ENCODE results near the gene PDIA5. TPM values are rescaled to one million over a fixed set of nuclear protein-coding genes. Genes with fewer than 3 reads are reported as not detected.

Gene PDIA5
- total RNA-seq, 2 donors from 2014 or later: 9.6 to 16.2 TPM

DNA sequence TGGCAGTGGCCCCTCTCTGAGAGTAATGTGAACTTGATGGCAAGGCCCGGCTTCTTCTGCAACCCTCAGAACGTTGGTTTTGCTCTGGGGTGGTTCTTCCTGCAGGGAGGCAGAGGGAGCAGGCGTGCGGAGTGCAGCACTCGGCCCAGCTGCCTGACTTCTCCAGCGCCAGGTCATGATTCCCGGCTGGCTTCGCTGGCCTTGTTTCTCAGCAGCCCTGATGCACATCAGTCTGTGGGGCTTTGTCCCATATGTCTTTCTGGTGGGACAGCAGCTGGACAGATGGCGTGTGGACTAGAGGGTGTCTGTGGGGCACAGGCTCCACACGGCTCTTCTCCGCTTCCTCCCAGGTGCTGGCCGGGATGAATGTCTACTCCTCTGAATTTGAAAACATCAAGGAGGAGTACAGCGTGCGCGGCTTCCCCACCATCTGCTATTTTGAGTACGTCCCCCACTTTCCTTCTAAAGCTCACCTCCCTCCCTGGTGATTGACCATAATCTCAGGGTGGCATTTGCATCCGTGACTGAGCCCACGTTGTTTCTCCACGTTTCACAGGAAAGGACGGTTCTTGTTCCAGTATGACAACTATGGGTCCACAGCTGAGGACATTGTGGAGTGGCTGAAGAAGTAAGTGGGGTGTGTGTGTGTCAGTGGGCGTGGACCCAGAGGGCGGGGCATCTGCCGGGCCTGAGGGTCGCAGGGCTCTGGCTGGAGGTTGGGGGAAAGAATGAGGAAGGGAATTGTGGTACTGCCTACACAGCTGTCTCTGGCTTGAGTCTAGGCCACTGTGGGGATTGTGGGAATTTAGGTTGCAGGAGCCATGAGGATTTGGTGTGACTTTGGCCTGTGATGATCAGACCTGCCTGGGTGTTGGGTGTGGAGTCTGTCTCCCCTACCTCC is 57.1 kb downstream of the PDIA5 start:
- no peak overlapping the region for H3K27ac Mint-ChIP-seq
- no peak overlapping the region for H3K4me3 Mint-ChIP-seq
- ATAC-seq (replicated peaks in 1 of 2) (no peak), DNase-seq (no peak)
- peaks cover 2 to 4% of the 10 kb centered on the region in 2 donors for H3K36me3 Mint-ChIP-seq (ENCODE audit: insufficient read depth in 2 of 2)
- H3K9me3 Mint-ChIP-seq: no peaks in the 10 kb centered on the region
- no peaks in the 10 kb centered on the region for H3K27me3 Mint-ChIP-seq (ENCODE audit: low read depth)
- no peaks in the 10 kb centered on the region for H3K4me1 Mint-ChIP-seq (ENCODE audit: low read depth)

DNA sequence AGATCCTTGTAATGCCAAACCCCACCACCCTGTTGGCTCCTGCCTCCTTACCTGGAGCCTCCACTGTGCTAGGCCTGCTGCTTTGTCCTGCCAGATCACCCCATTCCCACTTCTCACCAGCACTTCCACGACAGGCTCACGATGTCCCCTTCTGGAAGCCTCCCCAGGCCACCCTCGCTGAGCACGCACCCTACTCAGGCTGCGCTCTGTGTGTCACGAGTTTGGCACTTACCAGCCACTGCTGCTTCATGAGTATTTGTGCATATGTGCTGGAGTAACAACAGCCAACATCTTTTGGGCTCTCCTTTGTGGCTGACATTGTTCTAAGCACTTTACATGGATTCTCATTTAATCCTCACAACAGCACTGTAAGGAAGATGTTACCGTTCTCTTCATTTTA is 58.1 kb downstream of the PDIA5 start:
- no peak overlapping the region for H3K27ac Mint-ChIP-seq
- H3K9me3 Mint-ChIP-seq: no peaks in the 10 kb centered on the region
- DNase-seq (no peak), ATAC-seq (replicated peaks in 1 of 2) (no peak)
- H3K4me3 Mint-ChIP-seq: no peak overlapping the region
- H3K27me3 Mint-ChIP-seq (ENCODE audit: low read depth): no peaks in the 10 kb centered on the region
- no peaks in the 10 kb centered on the region for H3K4me1 Mint-ChIP-seq (ENCODE audit: low read depth)
- H3K36me3 Mint-ChIP-seq (ENCODE audit: insufficient read depth in 2 of 2): peaks cover 3 to 5% of the 10 kb centered on the region in 2 donors

DNA sequence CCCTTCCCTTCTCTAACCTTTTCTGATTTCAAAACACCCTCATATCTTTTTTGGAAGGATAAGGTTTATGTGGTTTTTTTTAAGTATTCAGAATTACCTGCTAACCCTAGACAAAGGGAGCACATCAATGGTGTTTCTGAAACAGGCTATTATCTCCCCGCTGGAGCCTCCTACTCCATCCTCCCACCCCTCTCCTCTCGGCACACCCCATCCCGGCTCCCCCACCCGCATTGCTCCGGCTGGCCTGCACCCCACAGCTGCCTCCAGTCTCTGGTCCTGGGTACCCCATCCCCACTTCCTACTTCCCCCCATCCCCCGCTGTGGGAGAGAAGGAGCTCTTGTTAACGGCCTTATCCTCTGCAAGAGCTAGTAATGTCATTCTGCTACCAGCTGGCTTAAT is 59.2 kb downstream of the PDIA5 start:
- H3K36me3 Mint-ChIP-seq (ENCODE audit: insufficient read depth in 2 of 2): peaks cover 3 to 5% of the 10 kb centered on the region in 2 donors
- no peaks in the 10 kb centered on the region for H3K9me3 Mint-ChIP-seq
- no peak for ATAC-seq (replicated peaks in 1 of 2)
- no peak for DNase-seq
- H3K4me3 Mint-ChIP-seq: no peak overlapping the region
- H3K27ac Mint-ChIP-seq: no peak overlapping the region
- H3K27me3 Mint-ChIP-seq (ENCODE audit: low read depth): no peaks in the 10 kb centered on the region
- H3K4me1 Mint-ChIP-seq (ENCODE audit: low read depth): no peaks in the 10 kb centered on the region

DNA sequence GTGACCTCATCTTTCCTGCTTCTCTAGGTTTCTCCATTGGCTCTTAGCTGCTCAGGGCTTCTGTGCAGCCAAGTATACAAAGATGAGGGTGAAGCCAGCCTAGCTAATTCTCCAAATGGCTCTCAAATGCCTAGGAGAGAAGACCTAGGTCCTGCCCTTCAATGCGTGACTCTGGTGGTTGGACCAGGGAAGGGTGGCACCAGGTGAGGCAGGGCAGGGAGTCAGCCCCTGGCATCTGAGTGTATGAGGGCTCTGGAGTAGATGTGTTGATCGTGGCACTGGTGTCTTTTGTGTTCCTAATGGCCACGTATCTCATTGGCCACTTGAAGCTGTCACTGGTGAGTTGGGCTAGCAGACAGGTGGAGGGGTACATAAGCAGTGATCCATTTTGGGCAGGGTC is 59.8 kb downstream of the PDIA5 start:
- no peaks in the 10 kb centered on the region for H3K9me3 Mint-ChIP-seq
- ATAC-seq (replicated peaks in 1 of 2) (no peak), DNase-seq (no peak)
- no peaks in the 10 kb centered on the region for H3K27me3 Mint-ChIP-seq (ENCODE audit: low read depth)
- H3K4me3 Mint-ChIP-seq: no peak overlapping the region
- no peaks in the 10 kb centered on the region for H3K4me1 Mint-ChIP-seq (ENCODE audit: low read depth)
- H3K36me3 Mint-ChIP-seq (ENCODE audit: insufficient read depth in 2 of 2): peaks cover 3 to 6% of the 10 kb centered on the region in 2 donors
- no peak overlapping the region for H3K27ac Mint-ChIP-seq

DNA sequence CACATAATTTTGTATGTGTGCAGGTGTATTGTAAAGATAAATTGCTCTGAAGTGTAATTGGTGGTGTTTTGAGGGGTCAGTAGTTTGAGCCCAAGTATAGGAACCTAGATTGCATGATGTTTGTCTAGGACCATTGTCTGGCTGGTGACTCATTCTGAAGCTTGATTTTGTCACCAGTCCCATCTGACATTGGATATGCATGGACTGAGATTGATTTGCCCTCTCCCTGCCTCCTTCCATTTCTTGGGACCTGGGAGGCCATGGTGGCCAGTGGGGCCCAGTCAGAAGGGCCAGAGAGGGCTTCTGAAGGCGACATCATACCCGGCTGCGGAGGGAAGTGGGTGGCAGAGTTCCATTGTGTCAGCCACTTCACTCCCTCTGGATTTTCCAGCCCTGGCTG is 62.3 kb downstream of the PDIA5 start:
- Mint-ChIP-seq H3K4me1 (ENCODE audit: low read depth) (no peaks in the 10 kb centered on the region), H3K9me3 (no peaks in the 10 kb centered on the region), H3K36me3 (ENCODE audit: insufficient read depth in 2 of 2) (peaks cover 3 to 8% of the 10 kb centered on the region in 2 donors), H3K4me3 (no peak overlapping the region), H3K27me3 (ENCODE audit: low read depth) (no peaks in the 10 kb centered on the region), H3K27ac (no peak overlapping the region)
- ATAC-seq (replicated peaks in 1 of 2) (no peak), DNase-seq (no peak)

DNA sequence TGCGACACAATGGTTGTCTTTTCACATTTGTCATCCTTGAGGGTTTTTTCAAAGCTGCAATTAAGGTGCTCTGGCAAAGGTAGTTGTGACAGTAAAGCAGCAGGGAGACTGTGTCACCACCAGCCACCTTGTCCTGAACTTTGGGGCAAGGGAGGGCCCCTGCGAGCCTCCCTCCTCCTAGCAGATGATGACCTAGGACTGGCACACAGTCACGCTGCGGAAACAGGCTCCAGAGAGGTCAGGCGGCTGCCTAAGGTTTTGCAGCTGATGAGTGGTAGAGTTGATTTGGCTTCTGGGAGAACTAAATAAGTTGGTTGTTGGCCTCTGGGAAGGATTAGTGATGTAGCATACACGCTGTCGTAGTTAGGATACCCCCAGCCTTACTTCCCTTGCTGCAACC is 62.7 kb downstream of the PDIA5 start:
- Mint-ChIP-seq H3K9me3 (no peaks in the 10 kb centered on the region), H3K27ac (no peak overlapping the region), H3K27me3 (ENCODE audit: low read depth) (no peaks in the 10 kb centered on the region), H3K4me3 (no peak overlapping the region), H3K36me3 (ENCODE audit: insufficient read depth in 2 of 2) (peaks cover 3 to 8% of the 10 kb centered on the region in 2 donors), H3K4me1 (ENCODE audit: low read depth) (no peaks in the 10 kb centered on the region)
- no peak for ATAC-seq (replicated peaks in 1 of 2)
- no peak for DNase-seq

DNA sequence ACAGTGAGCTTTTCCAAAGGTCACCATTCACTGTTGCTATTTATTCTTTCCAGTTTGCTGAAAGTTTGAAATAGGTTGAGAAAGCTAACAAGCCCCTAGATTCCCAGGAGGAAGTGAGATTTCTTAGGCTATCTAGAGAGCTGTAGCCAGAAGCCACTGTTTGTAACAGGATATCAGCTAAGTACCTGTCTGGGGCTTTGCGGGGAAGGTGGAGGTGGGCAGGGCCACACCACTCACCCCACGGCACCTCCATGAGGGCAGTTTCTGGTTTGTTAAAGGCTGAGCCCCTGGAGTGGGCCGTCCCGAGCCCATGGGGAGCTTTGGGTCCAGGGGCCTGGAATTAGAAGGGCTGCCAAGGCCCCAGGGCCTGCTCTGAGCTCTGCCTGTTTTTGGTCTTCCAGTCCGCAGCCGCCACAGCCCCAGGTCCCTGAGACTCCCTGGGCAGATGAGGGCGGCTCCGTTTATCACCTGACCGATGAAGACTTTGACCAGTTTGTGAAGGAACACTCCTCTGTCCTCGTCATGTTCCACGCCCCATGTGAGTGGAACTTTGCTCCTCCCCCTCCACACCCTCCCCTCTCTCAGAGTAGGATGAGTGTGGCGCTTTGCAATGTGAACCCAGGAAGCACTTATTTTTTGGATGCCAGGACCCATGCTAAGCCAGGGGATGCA is 63.4 kb downstream of the PDIA5 start:
- ATAC-seq (replicated peaks in 1 of 2) (no peak), DNase-seq (no peak)
- peaks cover 3 to 8% of the 10 kb centered on the region in 2 donors for H3K36me3 Mint-ChIP-seq (ENCODE audit: insufficient read depth in 2 of 2)
- H3K4me3 Mint-ChIP-seq: no peak overlapping the region
- no peaks in the 10 kb centered on the region for H3K9me3 Mint-ChIP-seq
- H3K4me1 Mint-ChIP-seq (ENCODE audit: low read depth): no peaks in the 10 kb centered on the region
- no peaks in the 10 kb centered on the region for H3K27me3 Mint-ChIP-seq (ENCODE audit: low read depth)
- no peak overlapping the region for H3K27ac Mint-ChIP-seq

DNA sequence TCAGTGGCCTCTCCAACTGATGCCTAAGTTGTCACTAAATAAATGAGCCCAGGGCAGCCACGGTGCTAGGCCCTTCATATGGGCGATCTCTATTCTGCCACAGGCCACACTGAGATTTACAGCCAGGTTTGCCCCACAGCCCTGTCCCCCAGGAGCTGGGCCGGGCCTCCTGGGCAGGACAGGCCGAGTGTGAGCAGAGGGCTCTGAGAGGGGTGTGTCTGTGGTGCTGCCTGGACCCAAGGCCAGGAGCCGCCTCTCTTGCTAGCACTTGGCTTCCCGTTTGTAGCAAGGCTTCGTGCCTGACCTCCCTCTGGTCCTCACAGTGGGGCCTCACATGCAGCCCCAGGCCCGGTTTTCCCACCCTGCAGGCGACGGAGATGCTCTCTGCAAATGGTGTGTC is 67.8 kb downstream of the PDIA5 start:
- H3K27me3 Mint-ChIP-seq (ENCODE audit: low read depth): no peaks in the 10 kb centered on the region
- H3K36me3 Mint-ChIP-seq (ENCODE audit: insufficient read depth in 2 of 2): peaks cover 0 to 7% of the 10 kb centered on the region in 2 donors
- no peak overlapping the region for H3K27ac Mint-ChIP-seq
- H3K4me1 Mint-ChIP-seq (ENCODE audit: low read depth): no peaks in the 10 kb centered on the region
- DNase-seq: no peak
- no peak for ATAC-seq (replicated peaks in 1 of 2)
- H3K9me3 Mint-ChIP-seq: no peaks in the 10 kb centered on the region
- H3K4me3 Mint-ChIP-seq: no peak overlapping the region

DNA sequence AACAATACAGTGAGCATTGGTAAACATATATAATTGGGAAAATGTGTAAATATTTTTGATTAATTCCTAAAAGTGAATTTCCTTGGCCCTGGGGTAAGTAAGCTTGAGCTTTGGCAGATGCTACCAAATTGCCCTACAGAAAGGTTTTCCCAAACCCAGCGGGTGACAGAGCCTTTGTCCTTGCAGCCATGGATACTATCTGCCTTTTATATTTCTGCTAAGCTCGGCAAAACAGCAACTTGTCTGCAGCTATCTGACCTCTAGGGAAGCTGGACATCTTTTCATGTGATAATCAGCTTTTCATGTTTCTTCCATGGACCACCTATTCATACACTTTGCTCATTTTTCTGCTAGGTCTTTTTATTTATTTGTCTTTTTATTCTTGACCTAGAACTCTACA is 70.2 kb downstream of the PDIA5 start:
- H3K9me3 Mint-ChIP-seq: no peaks in the 10 kb centered on the region
- no peak overlapping the region for H3K27ac Mint-ChIP-seq
- DNase-seq: no peak
- ATAC-seq (replicated peaks in 1 of 2): no peak
- H3K27me3 Mint-ChIP-seq (ENCODE audit: low read depth): no peaks in the 10 kb centered on the region
- peaks cover 0 to 6% of the 10 kb centered on the region in 2 donors for H3K36me3 Mint-ChIP-seq (ENCODE audit: insufficient read depth in 2 of 2)
- H3K4me1 Mint-ChIP-seq (ENCODE audit: low read depth): no peaks in the 10 kb centered on the region
- no peak overlapping the region for H3K4me3 Mint-ChIP-seq

DNA sequence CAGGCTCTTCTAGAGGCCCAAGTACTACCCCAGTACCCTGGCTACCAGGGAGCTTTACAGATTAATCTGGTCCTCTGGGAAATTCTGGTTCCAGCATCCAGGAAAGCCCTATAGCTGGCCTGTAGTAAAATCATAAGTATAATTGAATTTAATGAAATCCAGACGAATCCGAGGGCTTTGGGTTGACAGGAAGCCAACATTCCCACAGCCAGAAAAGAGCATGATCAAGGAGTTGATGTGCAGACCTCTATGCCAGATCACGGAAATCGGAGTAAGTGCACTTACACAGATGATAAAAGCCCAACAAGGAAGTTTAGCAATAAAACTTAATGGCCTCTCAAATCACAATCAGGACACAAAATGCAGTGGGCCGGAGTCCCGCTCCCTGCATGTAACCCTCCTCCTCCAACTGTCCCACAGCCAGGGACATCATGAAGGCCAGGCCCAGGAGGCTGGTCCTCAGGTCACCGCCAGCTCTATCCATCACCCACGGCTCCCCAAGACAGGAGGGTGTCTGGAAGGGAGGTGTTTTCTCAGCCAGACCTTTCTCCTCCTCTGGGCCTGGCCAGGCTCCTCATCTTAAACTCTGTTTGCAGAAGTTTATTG is 72.1 kb downstream of the PDIA5 start:
- H3K9me3 Mint-ChIP-seq: no peaks in the 10 kb centered on the region
- ATAC-seq (replicated peaks in 1 of 2) (no peak), DNase-seq (no peak)
- peaks cover 0 to 4% of the 10 kb centered on the region in 2 donors for H3K36me3 Mint-ChIP-seq (ENCODE audit: insufficient read depth in 2 of 2)
- no peaks in the 10 kb centered on the region for H3K27me3 Mint-ChIP-seq (ENCODE audit: low read depth)
- H3K4me1 Mint-ChIP-seq (ENCODE audit: low read depth): no peaks in the 10 kb centered on the region
- H3K4me3 Mint-ChIP-seq: no peak overlapping the region
- no peak overlapping the region for H3K27ac Mint-ChIP-seq

DNA sequence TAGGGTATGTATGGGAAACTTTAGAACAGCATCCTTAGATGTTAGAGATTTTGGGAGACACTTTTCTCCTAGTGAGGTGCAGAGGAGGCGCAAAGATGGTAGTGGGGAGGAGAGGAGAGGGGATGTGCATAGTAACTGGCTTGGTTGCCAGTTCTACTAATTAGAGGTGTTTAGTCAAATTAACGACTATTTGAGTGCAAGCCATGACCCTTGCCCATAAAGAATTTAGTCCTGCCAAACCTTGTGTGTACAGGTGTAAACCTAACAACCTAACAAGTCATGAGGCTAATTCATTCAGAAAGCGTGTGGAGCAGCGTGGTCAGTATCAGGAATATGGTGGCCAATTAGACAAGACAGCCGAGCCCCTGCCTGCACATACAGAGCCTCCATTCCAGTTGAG is 72.7 kb downstream of the PDIA5 start:
- ATAC-seq (replicated peaks in 1 of 2): no peak
- Mint-ChIP-seq H3K4me1 (ENCODE audit: low read depth) (no peaks in the 10 kb centered on the region), H3K27me3 (ENCODE audit: low read depth) (no peaks in the 10 kb centered on the region), H3K9me3 (no peaks in the 10 kb centered on the region), H3K27ac (no peak overlapping the region), H3K36me3 (ENCODE audit: insufficient read depth in 2 of 2) (peaks cover 0 to 4% of the 10 kb centered on the region in 2 donors), H3K4me3 (no peak overlapping the region)
- DNase-seq: no peak

DNA sequence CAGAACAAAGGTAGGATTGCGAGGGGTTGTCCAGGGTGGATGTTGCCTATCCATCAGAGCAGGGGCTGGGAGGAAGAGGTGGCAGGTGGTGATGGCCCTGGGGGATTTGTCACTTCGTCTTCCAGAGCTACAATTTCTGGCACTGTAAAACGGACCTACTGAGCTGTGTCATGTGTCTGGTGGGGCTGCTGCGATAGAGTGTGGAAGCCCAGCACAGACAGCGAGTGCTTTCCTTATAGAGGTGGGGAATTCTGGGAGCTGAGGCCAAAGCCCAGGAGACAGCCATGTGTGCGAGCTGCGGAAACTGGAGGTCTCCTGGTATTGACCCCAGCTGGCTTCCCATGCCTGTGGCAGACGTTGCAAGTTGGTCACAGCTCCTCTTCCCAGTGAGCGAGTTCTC is 73.7 kb downstream of the PDIA5 start:
- no peak overlapping the region for H3K4me3 Mint-ChIP-seq
- H3K9me3 Mint-ChIP-seq: no peaks in the 10 kb centered on the region
- ATAC-seq (replicated peaks in 1 of 2): no peak
- DNase-seq: no peak
- H3K27me3 Mint-ChIP-seq (ENCODE audit: low read depth): no peaks in the 10 kb centered on the region
- H3K27ac Mint-ChIP-seq: no peak overlapping the region
- H3K36me3 Mint-ChIP-seq (ENCODE audit: insufficient read depth in 2 of 2): peaks cover 0 to 4% of the 10 kb centered on the region in 2 donors
- H3K4me1 Mint-ChIP-seq (ENCODE audit: low read depth): no peaks in the 10 kb centered on the region

DNA sequence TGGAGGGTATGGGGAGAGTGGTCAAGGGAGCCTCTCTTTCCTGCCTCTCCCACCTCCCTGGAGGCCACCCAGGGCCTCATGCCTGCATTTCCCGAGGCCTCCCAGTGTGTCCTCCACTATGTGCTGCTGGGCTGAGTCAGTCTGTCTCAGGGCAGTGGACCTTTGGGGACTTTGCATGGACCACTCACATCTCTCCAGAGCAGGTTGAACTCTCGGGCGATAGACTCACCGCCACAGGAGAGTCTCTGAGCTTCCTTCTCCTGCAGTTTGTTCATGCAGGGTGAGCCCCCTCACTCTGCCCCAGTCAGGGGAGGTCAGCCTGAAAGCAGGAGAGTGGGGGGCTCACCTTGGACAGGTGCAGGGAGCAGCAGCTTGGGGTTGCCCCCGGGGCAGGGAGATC is 74.5 kb downstream of the PDIA5 start:
- Mint-ChIP-seq H3K27me3 (ENCODE audit: low read depth) (no peaks in the 10 kb centered on the region), H3K36me3 (ENCODE audit: insufficient read depth in 2 of 2) (peaks cover 0 to 4% of the 10 kb centered on the region in 2 donors), H3K27ac (no peak overlapping the region), H3K4me1 (ENCODE audit: low read depth) (no peaks in the 10 kb centered on the region), H3K9me3 (no peaks in the 10 kb centered on the region), H3K4me3 (no peak overlapping the region)
- DNase-seq (no peak), ATAC-seq (replicated peaks in 1 of 2) (no peak)

All from activated T-cell treated with anti-CD3 and anti-CD28 coated beads, Interleukin-2, amount 50 U/mL, for 72 hours (primary cell).